Transverse colon (tissue), 4 donors: ENCODE measurements around the gene PRKAR1B. TPM values are rescaled to one million over a fixed set of nuclear protein-coding genes. Genes with fewer than 3 reads are reported as not detected.

Experiments used
- DNase-seq: peaks from one replicate; pipeline ENCODE4 v3.0.0-alpha.2; 2019
- H3K27ac ChIP-seq, 4 donors: fragments of 200-600 bp; sonication (generic); 2 replicates each; pipeline ENCODE4 v1.5.1; 2016 to 2018; ENCODE audit warnings: inconsistent platforms in 4 of 4
- H3K27me3 ChIP-seq: fragments of 200-600 bp; sonication (generic); 2 replicates; pipeline ENCODE4 v1.5.1; 2017; ENCODE audit warnings: inconsistent platforms
- H3K36me3 ChIP-seq, 4 donors: fragments of 200-600 bp; sonication (generic); 2 replicates each; pipeline ENCODE4 v1.5.1; 2017 to 2019; ENCODE audit warnings: inconsistent platforms in 4 of 4
- H3K4me1 ChIP-seq, 4 donors: fragments of 200-600 bp; sonication (generic); 2 replicates each; pipeline ENCODE4 v1.5.1; 2017 to 2020; ENCODE audit warnings: inconsistent platforms in 4 of 4
- H3K4me3 ChIP-seq, 4 donors: fragments of 200-600 bp; sonication (generic); 1 replicate in 1 of 4; 2 replicates in 3 of 4; pipeline versions ENCODE4 v1.5.1 to v1.6.1; 2017 to 2019; ENCODE audit warnings: inconsistent platforms in 4 of 4
- H3K9me3 ChIP-seq, 2 donors: fragments of 200-600 bp; sonication (generic); 2 replicates each; pipeline ENCODE4 v1.5.1; 2017 to 2019; ENCODE audit warnings: inconsistent platforms in 2 of 2
- EP300 ChIP-seq: sonication (generic); formaldehyde crosslinking; IDR thresholded peaks from one replicate; pipeline ENCODE4 v1.6.1; 2017; ENCODE audit warnings: antibody characterized with exemption, low read depth
- POLR2A ChIP-seq: fragments of 450-650 bp; IDR thresholded peaks from one replicate; pipeline ENCODE4 v1.6.1; 2016; ENCODE audit warnings: antibody characterized with exemption, mild to moderate bottlenecking, moderate library complexity
- POLR2AphosphoS5 ChIP-seq, 3 donors: sonication (generic); formaldehyde crosslinking; IDR thresholded peaks; one replicate each; pipeline ENCODE4 v1.6.1; 2016; ENCODE audit warnings: antibody characterized with exemption in 3 of 3
- WGBS, 2 donors: methylation state at CpG; one replicate each; pipeline ENCODE4 v1.1.5; 2018; ENCODE audit warnings: low coverage in 1 of 2; 5-methylcytosine and 5-hydroxymethylcytosine counted together
- in situ Hi-C, 4 donors: fragments of 200-750 bp; cut with MboI; loops; one replicate each; pipeline versions ENCODE4 v1.15.0 to v1.15.1; 2017; ENCODE audit warnings: low sequenced_read_pairs in 3 of 4, low pct_ligation_motif_present in 1 of 4, low pct_unique_long_range_greater_than_20kb in 1 of 4
- intact Hi-C: fragments of 100-400 bp; cut with DNase I; formaldehyde crosslinking; loops from one replicate; pipeline ENCODE4 v1.15.1; 2023; ENCODE audit warnings: low total_unique reads
- total RNA-seq, 4 donors: library from RNA; depleted of rRNA; stranded (reverse); fragments of >200 nt; gene quantifications; one replicate each; pipeline ENCODE4 v1.1.0, GENCODE V29; 2016
- TF ChIP-seq, protein P1 (sequence below), 5 experiments: fragments of 200-600 bp in 3 of 5; fragments of 450-650 bp in 2 of 5; sonication (generic) in 3 of 5; IDR thresholded peaks; 1 replicate in 2 of 5; 2 replicates in 3 of 5; pipeline ENCODE4 v1.5.1; 2016 to 2017; ENCODE audit warnings: antibody characterized with exemption in 5 of 5, inconsistent platforms in 3 of 5, mild to moderate bottlenecking in 2 of 5, moderate library complexity in 1 of 5

PRKAR1B gene
- total RNA-seq, 4 donors from 2014 or later: 15.7 to 53.9 (median 16.9) TPM

DNA sequence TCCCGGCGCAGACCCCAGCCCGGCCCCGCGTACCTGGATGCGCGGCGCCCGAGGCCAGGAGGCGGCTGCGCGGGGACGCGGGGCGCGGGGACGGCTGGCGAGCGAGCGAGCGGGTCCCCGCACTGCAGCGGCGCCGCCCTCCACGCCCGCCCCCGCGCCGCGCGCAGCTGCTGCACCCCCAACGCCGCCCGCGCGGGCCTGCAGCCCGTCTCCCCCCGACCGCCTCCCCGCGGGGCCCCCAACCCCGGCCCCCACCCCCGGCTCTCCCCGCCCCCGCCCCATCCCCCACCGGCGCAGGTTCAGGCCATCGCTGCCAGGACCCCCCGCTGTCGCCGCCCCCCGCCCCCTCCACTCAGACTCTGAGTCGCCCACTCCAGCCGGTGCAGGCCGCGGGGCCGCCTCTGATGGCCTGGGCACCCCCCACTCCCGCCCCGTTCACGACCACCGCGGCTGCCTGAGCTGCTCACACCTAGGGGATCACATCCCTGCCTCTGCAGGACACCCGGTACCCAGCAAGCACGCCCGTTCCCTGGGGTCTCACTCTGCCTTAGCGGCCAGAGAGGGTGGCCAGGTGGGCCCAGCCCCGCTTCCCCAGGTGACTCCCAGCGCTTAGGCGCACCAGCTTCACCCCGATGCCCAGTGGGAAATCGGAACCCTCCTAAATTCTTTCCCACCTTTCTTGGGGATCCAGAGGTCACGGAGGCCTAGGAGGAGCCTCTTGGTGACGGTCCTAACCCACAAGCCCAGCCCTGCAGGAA lies 14.5 kb downstream of the PRKAR1B start:
- Histone ChIP-seq H3K4me3 (peak overlapping the region; percentile 49 to 57 (median 53)), H3K27ac (peak overlapping the region in 1 of 4 donors; percentile 45), H3K9me3 (no peaks in the 10 kb centered on the region), H3K36me3 (no peaks in the 10 kb centered on the region), H3K4me1 (peaks cover 0 to 11% (median 8%) of the 10 kb centered on the region in 4 donors), H3K27me3 (peaks cover 11% of the 10 kb centered on the region)
- DNase-seq: no peak
- WGBS, 2 donors: 32% methylated on average over 41 of the region's 74 CpGs; no CpG with 5 or more reads in 1 of the 2 donors
- no peak for TF ChIP-seq POLR2AphosphoS5 (IDR thresholded peaks at IDR 0.05)
- TF ChIP-seq, protein P1, sequence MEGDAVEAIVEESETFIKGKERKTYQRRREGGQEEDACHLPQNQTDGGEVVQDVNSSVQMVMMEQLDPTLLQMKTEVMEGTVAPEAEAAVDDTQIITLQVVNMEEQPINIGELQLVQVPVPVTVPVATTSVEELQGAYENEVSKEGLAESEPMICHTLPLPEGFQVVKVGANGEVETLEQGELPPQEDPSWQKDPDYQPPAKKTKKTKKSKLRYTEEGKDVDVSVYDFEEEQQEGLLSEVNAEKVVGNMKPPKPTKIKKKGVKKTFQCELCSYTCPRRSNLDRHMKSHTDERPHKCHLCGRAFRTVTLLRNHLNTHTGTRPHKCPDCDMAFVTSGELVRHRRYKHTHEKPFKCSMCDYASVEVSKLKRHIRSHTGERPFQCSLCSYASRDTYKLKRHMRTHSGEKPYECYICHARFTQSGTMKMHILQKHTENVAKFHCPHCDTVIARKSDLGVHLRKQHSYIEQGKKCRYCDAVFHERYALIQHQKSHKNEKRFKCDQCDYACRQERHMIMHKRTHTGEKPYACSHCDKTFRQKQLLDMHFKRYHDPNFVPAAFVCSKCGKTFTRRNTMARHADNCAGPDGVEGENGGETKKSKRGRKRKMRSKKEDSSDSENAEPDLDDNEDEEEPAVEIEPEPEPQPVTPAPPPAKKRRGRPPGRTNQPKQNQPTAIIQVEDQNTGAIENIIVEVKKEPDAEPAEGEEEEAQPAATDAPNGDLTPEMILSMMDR (IDR thresholded peaks at IDR 0.05): no peak
- in situ Hi-C loops (no loop called here), intact Hi-C loops (no loop called here)

DNA sequence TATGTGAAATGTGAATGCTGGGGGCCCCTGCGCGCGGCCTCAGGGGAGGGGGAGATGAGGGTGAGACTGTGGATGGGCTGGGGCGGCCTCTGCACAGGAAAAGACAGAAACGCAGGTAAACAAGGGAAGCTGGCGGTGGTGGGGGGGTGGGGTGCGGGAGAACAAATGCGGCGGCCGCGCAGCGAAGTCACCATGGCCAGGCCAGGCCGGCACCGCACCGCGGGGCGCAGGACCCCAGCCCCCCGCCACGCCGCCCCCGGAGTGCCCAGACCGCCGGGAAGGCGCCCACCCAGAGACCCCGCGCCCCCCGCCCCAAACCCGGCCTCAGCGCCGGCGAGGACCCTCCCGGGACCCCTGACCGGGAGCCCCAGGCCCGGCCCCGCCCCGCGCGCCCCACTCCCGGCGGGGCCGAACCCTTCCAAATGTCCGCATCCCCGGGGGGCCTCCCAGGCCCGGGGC lies 15.1 kb downstream of the PRKAR1B start:
- in situ Hi-C loops: no loop called here
- Histone ChIP-seq H3K9me3 (no peaks in the 10 kb centered on the region), H3K4me3 (peak overlapping the region; percentile 49 to 57 (median 53))

DNA sequence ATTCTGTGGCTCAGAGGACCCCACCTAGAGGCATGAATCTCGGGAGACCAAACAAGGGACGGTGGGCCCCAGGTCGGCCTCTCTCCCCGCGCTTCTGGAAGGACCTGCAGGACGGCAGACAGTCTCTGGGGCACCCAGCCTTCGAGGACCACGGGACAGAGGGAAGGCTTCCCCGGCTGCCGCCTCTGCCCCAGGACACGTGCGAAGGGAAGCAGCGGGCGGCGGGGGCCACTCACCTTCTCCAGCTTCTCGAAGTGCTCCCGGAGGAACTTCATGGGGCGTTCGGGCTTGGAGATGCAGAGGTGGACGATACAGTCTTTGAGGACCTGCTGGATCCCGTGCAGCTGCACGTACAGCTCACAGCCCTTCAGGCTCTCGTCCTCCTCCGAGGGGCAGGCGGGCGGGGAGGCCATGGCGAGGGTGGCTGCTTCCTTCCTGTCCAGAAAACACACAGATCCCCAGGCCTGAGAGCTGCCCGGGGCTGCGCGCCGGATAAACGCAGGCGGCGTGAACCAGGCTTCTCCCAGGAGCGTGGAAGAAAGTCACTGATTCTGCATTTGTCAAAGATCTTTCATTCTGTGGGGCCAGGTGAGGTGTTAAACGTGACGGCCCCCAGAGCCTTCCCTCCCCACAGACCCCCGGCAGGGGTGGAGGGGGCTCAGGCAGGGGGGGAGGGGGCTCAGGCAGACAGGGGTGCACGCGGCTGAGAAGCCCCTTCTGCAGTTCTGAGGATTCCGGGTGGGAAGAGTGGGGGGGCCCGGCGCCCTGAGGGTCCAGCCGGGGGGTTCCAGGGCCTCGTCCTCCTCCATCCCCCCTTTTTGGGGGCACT lies 15.8 kb downstream of the PRKAR1B start:
- intact Hi-C loops: no loop called here
- DNase-seq: no peak
- Histone ChIP-seq H3K4me3 (peak overlapping the region; percentile 49 to 57 (median 53)), H3K27me3 (peaks cover 11% of the 10 kb centered on the region), H3K4me1 (peaks cover 0 to 20% (median 14%) of the 10 kb centered on the region in 4 donors), H3K27ac (peak overlapping the region in 2 of 4 donors; percentile 41 to 45), H3K9me3 (no peaks in the 10 kb centered on the region), H3K36me3 (no peaks in the 10 kb centered on the region)
- TF ChIP-seq, protein P1 (IDR thresholded peaks at IDR 0.05): no peak
- no peak for TF ChIP-seq POLR2A
- no peak for TF ChIP-seq EP300
- no peak for TF ChIP-seq POLR2AphosphoS5 (IDR thresholded peaks at IDR 0.05)
- 74% methylated on average over 33 of the region's 45 CpGs; no CpG with 5 or more reads in 1 of the 2 donors for WGBS, 2 donors
- in situ Hi-C loops: no loop called here

More for the DNA sequence above, 15.1 kb downstream of the PRKAR1B start:
- no peak for DNase-seq
- WGBS, 2 donors: 79% methylated on average over 22 of the region's 44 CpGs; no CpG with 5 or more reads in 1 of the 2 donors
- Histone ChIP-seq H3K4me1 (peaks cover 0 to 14% (median 12%) of the 10 kb centered on the region in 4 donors), H3K36me3 (no peaks in the 10 kb centered on the region), H3K27me3 (peaks cover 11% of the 10 kb centered on the region), H3K27ac (peak overlapping the region in 1 of 4 donors; percentile 45)
- intact Hi-C loops: no loop called here
- no peak for TF ChIP-seq POLR2AphosphoS5 (IDR thresholded peaks at IDR 0.05)
- TF ChIP-seq, protein P1 (IDR thresholded peaks at IDR 0.05): no peak
- no peak for TF ChIP-seq POLR2A
- no peak for TF ChIP-seq EP300

DNA sequence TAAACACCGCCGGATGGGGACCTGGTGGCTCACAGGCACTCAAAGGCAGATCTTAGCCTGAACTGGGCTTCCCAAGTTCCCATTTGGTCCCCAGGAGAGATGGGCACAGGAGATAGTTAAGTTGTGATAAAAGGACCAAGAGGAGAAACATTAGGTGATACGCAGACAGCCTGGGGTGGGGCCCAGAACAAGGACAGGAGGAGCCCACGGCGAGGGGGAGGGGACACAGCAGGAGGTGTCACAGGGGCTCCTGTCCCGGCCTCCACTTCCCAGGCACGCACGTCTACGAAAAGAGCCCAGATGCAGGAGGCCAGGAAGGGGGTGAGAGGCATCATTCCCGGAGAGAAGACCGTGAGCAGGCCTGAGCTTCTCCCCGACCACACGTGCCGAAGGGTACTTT lies 16.9 kb downstream of the PRKAR1B start:
- in situ Hi-C loops (no loop called here), intact Hi-C loops (no loop called here)
- DNase-seq: no peak
- Histone ChIP-seq H3K9me3 (no peaks in the 10 kb centered on the region), H3K27me3 (peaks cover 11% of the 10 kb centered on the region), H3K4me1 (peaks cover 8 to 30% (median 23%) of the 10 kb centered on the region in 4 donors), H3K27ac (no peak overlapping the region), H3K36me3 (no peaks in the 10 kb centered on the region), H3K4me3 (no peak overlapping the region)
- TF ChIP-seq, protein P1 (IDR thresholded peaks at IDR 0.05): no peak
- TF ChIP-seq POLR2AphosphoS5 (IDR thresholded peaks at IDR 0.05): no peak
- TF ChIP-seq POLR2A: no peak
- TF ChIP-seq EP300: no peak
- WGBS, 2 donors: 82 to 91% methylated on average over 6 to 14 of the region's 14 CpGs
